HepG2 (cell line): Measurements from ENCODE around the gene TRIM8. TPM values are rescaled to one million over a fixed set of nuclear protein-coding genes. Genes with fewer than 3 reads are reported as not detected.

Source experiments
- DRAP1 ChIP-seq: IDR thresholded peaks from 2 replicates; pipeline ENCODE4 v1.6.1; 2016; ENCODE audit warnings: missing genetic modification reagents, missing compliant biosample characterization
- ESRRA ChIP-seq: sonication (generic); formaldehyde crosslinking; IDR thresholded peaks from 2 replicates; pipeline ENCODE4 v1.5.1; 2020; ENCODE audit warnings: mild to moderate bottlenecking, low read depth, missing genetic modification reagents
- HMGXB3 ChIP-seq: sonication (generic); formaldehyde crosslinking; IDR thresholded peaks from 2 replicates; pipeline ENCODE4 v1.4.0; 2020; ENCODE audit warnings: missing genetic modification reagents, borderline replicate concordance
- KLF6 ChIP-seq: IDR thresholded peaks from 2 replicates; pipeline ENCODE4 v1.8.0; 2016; ENCODE audit warnings: missing biosample characterization, missing genetic modification reagents
- MAFK ChIP-seq, 2 experiments: IDR thresholded peaks in 1 of 2; conservative IDR thresholded peaks in 1 of 2; 2 replicates each; pipeline ENCODE4 v1.6.1; 2011; ENCODE audit warnings: improper control_type of control experiment in 2 of 2, low read length in 2 of 2
- MLX ChIP-seq: IDR thresholded peaks from 2 replicates; pipeline ENCODE4 v1.6.1; 2016
- NFYB ChIP-seq: sonication (generic); formaldehyde crosslinking; IDR thresholded peaks from 2 replicates; pipeline ENCODE4 v1.4.0; 2020; ENCODE audit warnings: missing genetic modification reagents
- NR3C1 ChIP-seq: sonication (generic); formaldehyde crosslinking; IDR thresholded peaks from 2 replicates; pipeline ENCODE4 v1.4.0; 2020; ENCODE audit warnings: missing genetic modification reagents
- PHF5A ChIP-seq: IDR thresholded peaks from one replicate; pipeline ENCODE4 v1.6.1; 2018; ENCODE audit warnings: low read depth, missing genetic modification reagents; ENCODE audit not compliant: unreplicated experiment
- POLR2A ChIP-seq, 2 experiments: IDR thresholded peaks; 2 replicates each; pipeline ENCODE4 v1.6.1; 2011; ENCODE audit warnings: low read depth in 2 of 2, low read length in 2 of 2, mild to moderate bottlenecking in 1 of 2, moderate library complexity in 1 of 2; ENCODE audit not compliant: insufficient read depth in 1 of 2
- RBAK ChIP-seq: sonication (generic); formaldehyde crosslinking; IDR thresholded peaks from 2 replicates; pipeline ENCODE4 v1.5.1; 2020; ENCODE audit warnings: mild to moderate bottlenecking, missing genetic modification reagents
- RFXANK ChIP-seq: IDR thresholded peaks from 2 replicates; pipeline ENCODE4 v1.6.1; 2016
- SATB2 ChIP-seq: sonication (generic); formaldehyde crosslinking; IDR thresholded peaks from 2 replicates; pipeline ENCODE4 v1.5.0; 2020; ENCODE audit warnings: missing genetic modification reagents
- ZFP37 ChIP-seq: sonication (generic); formaldehyde crosslinking; IDR thresholded peaks from 2 replicates; pipeline ENCODE4 v1.4.0; 2020; ENCODE audit warnings: missing genetic modification reagents, borderline replicate concordance
- ZIK1 ChIP-seq: sonication (generic); formaldehyde crosslinking; IDR thresholded peaks from 2 replicates; pipeline ENCODE4 v1.5.0; 2020; ENCODE audit warnings: mild to moderate bottlenecking, low read depth, missing genetic modification reagents, borderline replicate concordance
- ZNF136 ChIP-seq: sonication (generic); formaldehyde crosslinking; IDR thresholded peaks from 2 replicates; pipeline ENCODE4 v1.8.1; 2022; ENCODE audit warnings: low read depth, mild to moderate bottlenecking, moderate library complexity, missing genetic modification reagents
- ZNF232 ChIP-seq: sonication (generic); formaldehyde crosslinking; IDR thresholded peaks from 2 replicates; pipeline ENCODE4 v1.4.0; 2020; ENCODE audit warnings: missing genetic modification reagents, borderline replicate concordance
- ZNF335 ChIP-seq: sonication (generic); formaldehyde crosslinking; IDR thresholded peaks from 2 replicates; pipeline ENCODE4 v1.4.0; 2020; ENCODE audit warnings: missing genetic modification reagents
- polyA plus RNA-seq, 8 experiments: library from polyadenylated mRNA; depleted of rRNA in 3 of 8; stranded (reverse) in 7 of 8; unstranded in 1 of 8; fragments of >200 nt; fragmentation: Illumina TruSeq in 4 of 8; extraction: Trizol in 4 of 8; gene quantifications; 2 replicates each; pipeline versions ENCODE4 v1.2.1 to v1.2.3, GENCODE V29; 2011 to 2016; ENCODE audit warnings: low read depth in 4 of 8, missing spikeins in 1 of 8, mixed read lengths in 1 of 8; ENCODE audit not compliant: insufficient read depth in 1 of 8
- total RNA-seq, 5 experiments: library from RNA; depleted of rRNA; stranded (reverse); fragments of >200 nt; fragmentation: Illumina TruSeq; extraction: Trizol; gene quantifications; 2 replicates each; pipeline ENCODE4 v1.2.3, GENCODE V29; 2016; ENCODE audit warnings: low read depth in 1 of 5
- TF ChIP-seq, protein P1 (sequence below): sonication (generic); formaldehyde crosslinking; IDR thresholded peaks from 2 replicates; pipeline ENCODE4 v1.5.1; 2020; ENCODE audit warnings: mild to moderate bottlenecking, missing genetic modification reagents, borderline replicate concordance
- TF ChIP-seq, protein P2 (sequence below): sonication (generic); formaldehyde crosslinking; IDR thresholded peaks from 2 replicates; pipeline ENCODE4 v1.4.0; 2020; ENCODE audit warnings: missing genetic modification reagents; ENCODE audit errors: not compliant biosample characterization
- TF ChIP-seq, protein P3 (sequence below): sonication (generic); formaldehyde crosslinking; IDR thresholded peaks from 2 replicates; pipeline ENCODE4 v1.5.0; 2020; ENCODE audit warnings: missing genetic modification reagents

TRIM8 gene
- total and polyA plus RNA-seq, 2 of the 13 experiments (the other 11 are each of a cell fraction or from before 2014, with no cell fraction given): 38.9 to 66.5 TPM

- TF ChIP-seq DRAP1 (CRISPR knock-in tag) (peak; percentile 82), RBAK (CRISPR knock-in tag) (no peak), ZIK1 (CRISPR knock-in tag) (no peak), RFXANK (CRISPR knock-in tag) (0 out of 2 replicates have a peak, but pooled peaks have one; percentile 63), HMGXB3 (CRISPR knock-in tag) (peak; percentile 86), ZNF335 (peak; percentile 89), ZNF136 (CRISPR knock-in tag) (no peak), KLF6 (CRISPR knock-in tag) (0 out of 2 replicates have a peak, but pooled peaks have one; percentile 45), NFYB (CRISPR knock-in tag) (no peak; the same call in 1 of the 2 replicates), ZNF232 (CRISPR knock-in tag) (peak; percentile 84; the same call in 1 of the 2 replicates), SATB2 (CRISPR knock-in tag) (no peak), ZFP37 (peak; percentile 79; the same call in 1 of the 2 replicates), MLX (CRISPR knock-in tag) (peak; percentile 49; the same call in 1 of the 2 replicates), POLR2A (IDR thresholded peaks at IDR 0.05; ENCODE audit: insufficient read depth in 1 of 2, low read depth in 2 of 2, low read length in 2 of 2) (peak; percentile 20 to 50; a peak in 2 of 4 replicates), NR3C1 (CRISPR knock-in tag) (no peak), MAFK (conservative IDR thresholded peaks at IDR 0.05 in 1 of 2, IDR thresholded peaks at IDR 0.05 in 1 of 2; ENCODE audit: low read length in 2 of 2) (no peak), ESRRA (CRISPR knock-in tag) (peak; percentile 99), PHF5A (no peak)
- TF ChIP-seq, protein P1, sequence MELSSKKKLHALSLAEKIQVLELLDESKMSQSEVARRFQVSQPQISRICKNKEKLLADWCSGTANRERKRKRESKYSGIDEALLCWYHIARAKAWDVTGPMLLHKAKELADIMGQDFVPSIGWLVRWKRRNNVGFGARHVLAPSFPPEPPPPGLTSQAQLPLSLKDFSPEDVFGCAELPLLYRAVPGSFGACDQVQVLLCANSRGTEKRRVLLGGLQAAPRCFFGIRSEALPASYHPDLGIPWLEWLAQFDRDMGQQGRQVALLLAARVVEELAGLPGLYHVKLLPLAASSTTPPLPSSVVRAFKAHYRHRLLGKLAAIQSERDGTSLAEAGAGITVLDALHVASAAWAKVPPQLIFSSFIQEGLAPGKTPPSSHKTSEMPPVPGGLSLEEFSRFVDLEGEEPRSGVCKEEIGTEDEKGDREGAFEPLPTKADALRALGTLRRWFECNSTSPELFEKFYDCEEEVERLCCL (CRISPR knock-in tag): no peak
- TF ChIP-seq, protein P2, sequence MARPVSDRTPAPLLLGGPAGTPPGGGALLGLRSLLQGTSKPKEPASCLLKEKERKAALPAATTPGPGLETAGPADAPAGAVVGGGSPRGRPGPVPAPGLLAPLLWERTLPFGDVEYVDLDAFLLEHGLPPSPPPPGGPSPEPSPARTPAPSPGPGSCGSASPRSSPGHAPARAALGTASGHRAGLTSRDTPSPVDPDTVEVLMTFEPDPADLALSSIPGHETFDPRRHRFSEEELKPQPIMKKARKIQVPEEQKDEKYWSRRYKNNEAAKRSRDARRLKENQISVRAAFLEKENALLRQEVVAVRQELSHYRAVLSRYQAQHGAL (CRISPR knock-in tag): no peak
- TF ChIP-seq, protein P3, sequence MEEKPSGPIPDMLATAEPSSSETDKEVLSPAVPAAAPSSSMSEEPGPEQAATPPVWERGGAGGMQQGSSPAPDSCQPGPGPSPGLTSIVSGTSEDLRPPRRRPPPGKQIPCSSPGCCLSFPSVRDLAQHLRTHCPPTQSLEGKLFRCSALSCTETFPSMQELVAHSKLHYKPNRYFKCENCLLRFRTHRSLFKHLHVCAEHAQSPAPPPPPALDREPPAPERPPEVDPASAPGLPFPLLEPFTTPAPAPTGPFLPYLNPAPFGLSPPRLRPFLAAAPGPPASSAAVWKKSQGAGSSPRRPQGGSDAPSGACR (CRISPR knock-in tag): 0 out of 2 replicates have a peak, but pooled peaks have one; percentile 32
Measured at GRCh38 chr10:102597131-102597991, 46.9 kb upstream of the TRIM8 start (continued).
